SK-N-SH (cell line): ENCODE measurements around the gene ZNF366. TPM values are rescaled to one million over a fixed set of nuclear protein-coding genes. Genes with fewer than 3 reads are reported as not detected.
A peak's percentile ranks its signal among the peaks of the same experiment; 100 is the strongest.

Experiments
- CTCF ChIA-PET: fragments of 300-600, 350-600 bp; formaldehyde crosslinking; extraction: SDS; loops from one replicate; lab custom pipeline; 2021; lab: Yijun Ruan, JAX
- POLR2A ChIA-PET: fragments of 350-600 bp; sonication (Branson Sonifier 250); formaldehyde crosslinking; extraction: SDS; loops from one replicate; lab custom pipeline; 2020; ENCODE audit warnings: antibody characterized with exemption, inconsistent platforms; lab: Yijun Ruan, JAX
- DNase-seq: peaks from one replicate; pipeline ENCODE4 v3.0.0; 2012
- H2AFZ ChIP-seq: fragments of 200-600 bp; sonication (generic); 2 replicates; pipeline ENCODE4 v1.8.1; 2016; ENCODE audit warnings: antibody characterized with exemption, mild to moderate bottlenecking, low read depth
- H3F3A ChIP-seq: fragments of 200-600 bp; sonication (generic); replicated peaks from 2 replicates; pipeline ENCODE3; 2016; ENCODE audit warnings: antibody characterized with exemption, mild to moderate bottlenecking; ENCODE audit not compliant: insufficient read depth
- H3K27ac ChIP-seq, 2 experiments: fragments of 200-500 bp in 1 of 2; fragments of 200-600 bp in 1 of 2; sonication (Bioruptor generic) in 1 of 2; sonication (generic), shearing (Covaris generic) in 1 of 2; 2 replicates each; pipeline versions ENCODE4 v1.5.1 to v1.6.1; 2014 to 2016; ENCODE audit warnings: low read depth in 2 of 2, inconsistent platforms in 1 of 2, low read length in 1 of 2, mild to moderate bottlenecking in 1 of 2, mixed read lengths in 1 of 2
- H3K27me3 ChIP-seq: fragments of 200-600 bp; sonication (generic), shearing (Covaris generic); 2 replicates; pipeline ENCODE4 v1.6.1; 2016; ENCODE audit warnings: mixed run types; ENCODE audit not compliant: insufficient read depth
- H3K36me3 ChIP-seq, 2 experiments: fragments of 200-500 bp in 1 of 2; fragments of 200-600 bp in 1 of 2; sonication (Bioruptor generic) in 1 of 2; sonication (generic) in 1 of 2; replicated peaks in 1 of 2; 2 replicates each; pipeline versions ENCODE3 to v1.5.1; 2014 to 2016; ENCODE audit warnings: low read length in 1 of 2, mild to moderate bottlenecking in 1 of 2; ENCODE audit not compliant: insufficient read depth in 2 of 2, control insufficient read depth in 1 of 2
- H3K4me1 ChIP-seq, 2 experiments: fragments of 200-500 bp in 1 of 2; fragments of 200-600 bp in 1 of 2; sonication (Bioruptor generic) in 1 of 2; sonication (generic), shearing (Covaris generic) in 1 of 2; 2 replicates each; pipeline versions ENCODE4 v1.5.1 to v1.6.1; 2014 to 2016; ENCODE audit warnings: low read depth in 1 of 2, low read length in 1 of 2, mixed run types in 1 of 2; ENCODE audit not compliant: insufficient read depth in 2 of 2, control insufficient read depth in 1 of 2
- H3K4me2 ChIP-seq: fragments of 200-600 bp; sonication (generic), shearing (Covaris generic); 2 replicates; pipeline ENCODE4 v1.6.1; 2017; ENCODE audit warnings: mixed run types
- H3K4me3 ChIP-seq, 2 experiments: fragments of 200-500 bp in 1 of 2; fragments of 200-600 bp in 1 of 2; sonication (Bioruptor generic) in 1 of 2; sonication (generic), shearing (Covaris generic) in 1 of 2; 2 replicates each; pipeline versions ENCODE4 v1.5.1 to v1.8.1; 2014 to 2016; ENCODE audit warnings: low read depth in 2 of 2, inconsistent platforms in 1 of 2, low read length in 1 of 2, mild to moderate bottlenecking in 1 of 2, mixed read lengths in 1 of 2, moderate library complexity in 1 of 2
- H3K79me2 ChIP-seq: fragments of 200-600 bp; sonication (generic); 2 replicates; pipeline ENCODE4 v1.8.1; 2017; ENCODE audit warnings: mild to moderate bottlenecking; ENCODE audit not compliant: insufficient read depth
- H3K9ac ChIP-seq: fragments of 200-600 bp; sonication (generic); 2 replicates; pipeline ENCODE4 v1.6.1; 2017; ENCODE audit warnings: mixed run types
- H3K9me2 ChIP-seq: fragments of 200-600 bp; sonication (generic); 2 replicates; pipeline ENCODE4 v1.6.1; 2017; ENCODE audit warnings: mixed run types
- H3K9me3 ChIP-seq: fragments of 200-600 bp; sonication (generic); 2 replicates; pipeline ENCODE4 v1.6.1; 2017; ENCODE audit warnings: mixed run types, mild to moderate bottlenecking, moderate library complexity
- H4K20me1 ChIP-seq: fragments of 200-600 bp; sonication (generic); 2 replicates; pipeline ENCODE4 v1.6.1; 2017; ENCODE audit warnings: mild to moderate bottlenecking, mixed run types; ENCODE audit not compliant: insufficient read depth
- CHD2 ChIP-seq: fragments of 150-350 bp; IDR thresholded peaks from 2 replicates; pipeline ENCODE4 v1.6.1; 2018; ENCODE audit warnings: low read length; ENCODE audit not compliant: partially characterized antibody
- EZH2phosphoT487 ChIP-seq: fragments of 200-600 bp; sonication (generic); IDR thresholded peaks from 2 replicates; pipeline ENCODE4 v1.6.1; 2017; ENCODE audit warnings: low read depth, mixed run types, mild to moderate bottlenecking, antibody characterized with exemption, moderate library complexity, borderline replicate concordance
- JUND ChIP-seq: IDR thresholded peaks from 2 replicates; pipeline ENCODE4 v1.4.0; 2012
- MEF2A ChIP-seq: IDR thresholded peaks from 2 replicates; pipeline ENCODE4 v1.4.0; 2012; ENCODE audit warnings: low read depth, borderline replicate concordance
- NFIC ChIP-seq: IDR thresholded peaks from 2 replicates; pipeline ENCODE4 v1.4.0; 2012; ENCODE audit warnings: borderline replicate concordance
- POLR2AphosphoS5 ChIP-seq: IDR thresholded peaks from 2 replicates; pipeline ENCODE4 v1.6.1; 2012; ENCODE audit warnings: low read depth, low read length
- RCOR1 ChIP-seq: fragments of 150-350 bp; IDR thresholded peaks from 2 replicates; pipeline ENCODE4 v1.6.1; 2017; ENCODE audit warnings: antibody characterized with exemption, low read length
- RFX5 ChIP-seq: IDR thresholded peaks from 2 replicates; pipeline ENCODE4 v1.6.1; 2012; ENCODE audit warnings: mild to moderate bottlenecking, improper control_type of control experiment, low read length
- RXRA ChIP-seq: IDR thresholded peaks from 2 replicates; pipeline ENCODE4 v1.4.0; 2012; ENCODE audit warnings: low read depth, mild to moderate bottlenecking, borderline replicate concordance
- TAF1 ChIP-seq: IDR thresholded peaks from 2 replicates; pipeline ENCODE4 v1.6.1; 2012; ENCODE audit warnings: low read depth, mild to moderate bottlenecking, low read length, moderate library complexity, borderline replicate concordance
- TCF12 ChIP-seq: IDR thresholded peaks from 2 replicates; pipeline ENCODE4 v1.4.0; 2012
- TEAD4 ChIP-seq: IDR thresholded peaks from 2 replicates; pipeline ENCODE4 v1.4.0; 2012; ENCODE audit warnings: mild to moderate bottlenecking, borderline replicate concordance; ENCODE audit not compliant: insufficient read depth
- WGBS: methylation state at CpG from one replicate; pipeline ENCODE4 v1.1.6; 2017; ENCODE audit warnings: low lambda C conversion rate; 5-methylcytosine and 5-hydroxymethylcytosine counted together
- polyA plus RNA-seq, 3 experiments: library from polyadenylated mRNA; depleted of rRNA; stranded (reverse); fragments of >200 nt; gene quantifications; 2 replicates each; pipeline ENCODE4 v1.2.3, GENCODE V29; 2012
- TF ChIP-seq, protein P1 (sequence below): IDR thresholded peaks from 2 replicates; pipeline ENCODE4 v1.6.1; 2012; ENCODE audit warnings: mild to moderate bottlenecking, low read depth, low read length, moderate library complexity
- TF ChIP-seq, protein P2 (sequence below): fragments of 200-600 bp; sonication (generic); IDR thresholded peaks from 2 replicates; pipeline ENCODE4 v1.6.1; 2017; ENCODE audit warnings: antibody characterized with exemption, mild to moderate bottlenecking, moderate library complexity
- TF ChIP-seq, protein P3 (sequence below): IDR thresholded peaks from 2 replicates; pipeline ENCODE4; 2012

ZNF366 gene
- polyA plus RNA-seq, 1 of the 3 experiments (the other 2 are of a cell fraction), result not detected

DNA sequence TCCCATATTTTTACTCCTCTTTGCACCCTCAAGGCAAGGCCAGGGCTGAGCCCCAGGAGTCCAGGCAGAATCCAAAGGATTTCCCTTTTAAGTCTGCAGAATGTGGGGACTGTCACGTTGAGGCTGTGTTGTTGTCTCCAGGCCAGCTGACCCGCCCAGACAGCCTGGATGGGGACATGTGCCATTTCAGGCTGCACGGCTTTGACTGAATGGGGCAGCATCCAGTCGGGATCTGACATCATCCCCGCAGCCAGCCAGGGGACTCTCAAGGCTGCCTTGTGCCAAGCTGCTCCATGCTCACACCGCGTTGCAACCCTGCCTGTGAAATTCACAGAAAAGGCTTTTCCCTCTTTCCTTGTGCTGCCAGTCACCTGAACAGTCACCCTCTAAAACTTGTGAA, 2.2 kb upstream of the ZNF366 start:
- Histone ChIP-seq H3K4me3 (no peak overlapping the region), H3K79me2 (no peaks in the 10 kb centered on the region), H3K4me2 (no peak overlapping the region), H3K9me3 (no peaks in the 10 kb centered on the region), H3K9ac (no peak overlapping the region), H3K9me2 (no peaks in the 10 kb centered on the region), H3F3A (peaks cover 22% of the 10 kb centered on the region), H3K4me1 (peaks cover 0 to 12% of the 10 kb centered on the region in 2 experiments; a peak in 1 of 4 replicates), H3K27me3 (no peaks in the 10 kb centered on the region), H2AFZ (no peak overlapping the region), H3K27ac (peak overlapping the region in 1 of 2 experiments; percentile 87; a peak in 1 of 4 replicates), H3K36me3 (no peaks in the 10 kb centered on the region), H4K20me1 (no peaks in the 10 kb centered on the region)
- TF ChIP-seq, protein P1, sequence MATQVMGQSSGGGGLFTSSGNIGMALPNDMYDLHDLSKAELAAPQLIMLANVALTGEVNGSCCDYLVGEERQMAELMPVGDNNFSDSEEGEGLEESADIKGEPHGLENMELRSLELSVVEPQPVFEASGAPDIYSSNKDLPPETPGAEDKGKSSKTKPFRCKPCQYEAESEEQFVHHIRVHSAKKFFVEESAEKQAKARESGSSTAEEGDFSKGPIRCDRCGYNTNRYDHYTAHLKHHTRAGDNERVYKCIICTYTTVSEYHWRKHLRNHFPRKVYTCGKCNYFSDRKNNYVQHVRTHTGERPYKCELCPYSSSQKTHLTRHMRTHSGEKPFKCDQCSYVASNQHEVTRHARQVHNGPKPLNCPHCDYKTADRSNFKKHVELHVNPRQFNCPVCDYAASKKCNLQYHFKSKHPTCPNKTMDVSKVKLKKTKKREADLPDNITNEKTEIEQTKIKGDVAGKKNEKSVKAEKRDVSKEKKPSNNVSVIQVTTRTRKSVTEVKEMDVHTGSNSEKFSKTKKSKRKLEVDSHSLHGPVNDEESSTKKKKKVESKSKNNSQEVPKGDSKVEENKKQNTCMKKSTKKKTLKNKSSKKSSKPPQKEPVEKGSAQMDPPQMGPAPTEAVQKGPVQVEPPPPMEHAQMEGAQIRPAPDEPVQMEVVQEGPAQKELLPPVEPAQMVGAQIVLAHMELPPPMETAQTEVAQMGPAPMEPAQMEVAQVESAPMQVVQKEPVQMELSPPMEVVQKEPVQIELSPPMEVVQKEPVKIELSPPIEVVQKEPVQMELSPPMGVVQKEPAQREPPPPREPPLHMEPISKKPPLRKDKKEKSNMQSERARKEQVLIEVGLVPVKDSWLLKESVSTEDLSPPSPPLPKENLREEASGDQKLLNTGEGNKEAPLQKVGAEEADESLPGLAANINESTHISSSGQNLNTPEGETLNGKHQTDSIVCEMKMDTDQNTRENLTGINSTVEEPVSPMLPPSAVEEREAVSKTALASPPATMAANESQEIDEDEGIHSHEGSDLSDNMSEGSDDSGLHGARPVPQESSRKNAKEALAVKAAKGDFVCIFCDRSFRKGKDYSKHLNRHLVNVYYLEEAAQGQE, result no peak
- TF ChIP-seq, protein P2, sequence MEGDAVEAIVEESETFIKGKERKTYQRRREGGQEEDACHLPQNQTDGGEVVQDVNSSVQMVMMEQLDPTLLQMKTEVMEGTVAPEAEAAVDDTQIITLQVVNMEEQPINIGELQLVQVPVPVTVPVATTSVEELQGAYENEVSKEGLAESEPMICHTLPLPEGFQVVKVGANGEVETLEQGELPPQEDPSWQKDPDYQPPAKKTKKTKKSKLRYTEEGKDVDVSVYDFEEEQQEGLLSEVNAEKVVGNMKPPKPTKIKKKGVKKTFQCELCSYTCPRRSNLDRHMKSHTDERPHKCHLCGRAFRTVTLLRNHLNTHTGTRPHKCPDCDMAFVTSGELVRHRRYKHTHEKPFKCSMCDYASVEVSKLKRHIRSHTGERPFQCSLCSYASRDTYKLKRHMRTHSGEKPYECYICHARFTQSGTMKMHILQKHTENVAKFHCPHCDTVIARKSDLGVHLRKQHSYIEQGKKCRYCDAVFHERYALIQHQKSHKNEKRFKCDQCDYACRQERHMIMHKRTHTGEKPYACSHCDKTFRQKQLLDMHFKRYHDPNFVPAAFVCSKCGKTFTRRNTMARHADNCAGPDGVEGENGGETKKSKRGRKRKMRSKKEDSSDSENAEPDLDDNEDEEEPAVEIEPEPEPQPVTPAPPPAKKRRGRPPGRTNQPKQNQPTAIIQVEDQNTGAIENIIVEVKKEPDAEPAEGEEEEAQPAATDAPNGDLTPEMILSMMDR, result no peak
- TF ChIP-seq POLR2AphosphoS5 (no peak), MEF2A (no peak), JUND (no peak), RXRA (no peak), TEAD4 (no peak), CHD2 (no peak), RFX5 (no peak), RCOR1 (no peak), NFIC (no peak), EZH2phosphoT487 (no peak), TCF12 (no peak), TAF1 (no peak)
- TF ChIP-seq, protein P3, sequence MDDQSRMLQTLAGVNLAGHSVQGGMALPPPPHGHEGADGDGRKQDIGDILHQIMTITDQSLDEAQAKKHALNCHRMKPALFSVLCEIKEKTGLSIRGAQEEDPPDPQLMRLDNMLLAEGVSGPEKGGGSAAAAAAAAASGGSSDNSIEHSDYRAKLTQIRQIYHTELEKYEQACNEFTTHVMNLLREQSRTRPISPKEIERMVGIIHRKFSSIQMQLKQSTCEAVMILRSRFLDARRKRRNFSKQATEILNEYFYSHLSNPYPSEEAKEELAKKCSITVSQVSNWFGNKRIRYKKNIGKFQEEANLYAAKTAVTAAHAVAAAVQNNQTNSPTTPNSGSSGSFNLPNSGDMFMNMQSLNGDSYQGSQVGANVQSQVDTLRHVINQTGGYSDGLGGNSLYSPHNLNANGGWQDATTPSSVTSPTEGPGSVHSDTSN, result no peak
- DNase-seq, result no peak
- CTCF ChIA-PET, result interaction anchor here (0.7 kb wide), 1 partner anchor 15 kb away, joined by 3 read pairs; no protein-coding TSS in a partner anchor
- POLR2A ChIA-PET, result no interaction called here
- WGBS, result 96% methylated on average over 5 of the region's 7 CpGs
